DOHH2 (cell line): ENCODE measurements around the gene GOLT1B.

ENCODE experiments used
- H3F3A ChIP-seq: fragments of 200-600 bp; sonication (generic), shearing (Covaris generic); 2 replicates; pipeline ENCODE4 v1.6.0; 2016; ENCODE audit warnings: antibody characterized with exemption, mild to moderate bottlenecking; ENCODE audit not compliant: control insufficient read depth, insufficient read depth
- H3K27ac ChIP-seq: fragments of 200-600 bp; sonication (generic); 2 replicates; pipeline ENCODE4 v1.5.1; 2014; ENCODE audit warnings: low read depth, mild to moderate bottlenecking, low read length, moderate library complexity
- H3K27me3 ChIP-seq: fragments of 200-600 bp; sonication (generic); 2 replicates; pipeline ENCODE4 v1.6.1; 2014; ENCODE audit warnings: mild to moderate bottlenecking, low read length, mixed read lengths; ENCODE audit not compliant: control insufficient read depth
- H3K36me3 ChIP-seq: fragments of 200-600 bp; sonication (generic); 2 replicates; pipeline ENCODE4 v1.6.1; 2014; ENCODE audit warnings: mild to moderate bottlenecking, low read length, moderate library complexity, mixed read lengths; ENCODE audit not compliant: control insufficient read depth
- H3K4me1 ChIP-seq: fragments of 200-600 bp; sonication (generic); 2 replicates; pipeline ENCODE4 v1.6.1; 2014; ENCODE audit warnings: mild to moderate bottlenecking, low read length, mixed read lengths; ENCODE audit not compliant: control insufficient read depth
- H3K4me2 ChIP-seq: fragments of 200-600 bp; sonication (generic); 2 replicates; pipeline ENCODE4 v1.6.0; 2014; ENCODE audit warnings: mild to moderate bottlenecking, low read length, moderate library complexity
- H3K4me3 ChIP-seq: fragments of 200-600 bp; sonication (generic); 2 replicates; pipeline ENCODE4 v1.5.1; 2014; ENCODE audit warnings: mild to moderate bottlenecking, low read length, mixed read lengths
- H3K79me2 ChIP-seq: fragments of 200-600 bp; sonication (generic); 2 replicates; pipeline ENCODE4 v1.6.1; 2014; ENCODE audit warnings: mild to moderate bottlenecking, low read length, mixed read lengths; ENCODE audit not compliant: control insufficient read depth
- H3K9me2 ChIP-seq: fragments of 200-600 bp; sonication (generic); replicated peaks from 2 replicates; pipeline ENCODE4 v1.6.1; 2014; ENCODE audit warnings: mild to moderate bottlenecking, low read length, mixed read lengths; ENCODE audit not compliant: control insufficient read depth
- H3K9me3 ChIP-seq: fragments of 200-600 bp; sonication (generic); 2 replicates; pipeline ENCODE4 v1.6.1; 2014; ENCODE audit warnings: antibody characterized with exemption, low read length, mixed read lengths; ENCODE audit not compliant: control insufficient read depth, insufficient read depth
- H4K20me1 ChIP-seq: fragments of 200-600 bp; sonication (generic); 2 replicates; pipeline ENCODE4 v1.6.0; 2014; ENCODE audit warnings: low read depth, mild to moderate bottlenecking, antibody characterized with exemption, low read length, moderate library complexity; ENCODE audit not compliant: control insufficient read depth, insufficient read depth
- CTCF ChIP-seq: fragments of 200-600 bp; sonication (generic); IDR thresholded peaks from one replicate; pipeline ENCODE4 v1.5.1; 2014; ENCODE audit warnings: antibody characterized with exemption, mild to moderate bottlenecking, low read depth, low read length; ENCODE audit not compliant: poor library complexity, severe bottlenecking
- EZH2phosphoT487 ChIP-seq: fragments of 200-600 bp; sonication (generic); IDR thresholded peaks from 2 replicates; pipeline ENCODE4 v1.6.1; 2017; ENCODE audit warnings: borderline replicate concordance, mild to moderate bottlenecking, antibody characterized with exemption, low read length, moderate library complexity, mixed read lengths

Gene GOLT1B

GRCh38 chr12:21541773-21542172, 40.2 kb downstream of the GOLT1B start:
- no peak overlapping the region for H3K27ac ChIP-seq
- no peaks in the 10 kb centered on the region for H3K9me2 ChIP-seq
- no peaks in the 10 kb centered on the region for H4K20me1 ChIP-seq
- H3K9me3 ChIP-seq, result no peaks in the 10 kb centered on the region
- no peaks in the 10 kb centered on the region for H3F3A ChIP-seq
- H3K4me2 ChIP-seq, result no peak overlapping the region
- TF ChIP-seq EZH2phosphoT487 (no peak), CTCF (no peak)
- H3K4me3 ChIP-seq, result no peak overlapping the region
- H3K79me2 ChIP-seq, result no peaks in the 10 kb centered on the region
- H3K36me3 ChIP-seq, result no peaks in the 10 kb centered on the region
- H3K4me1 ChIP-seq, result no peaks in the 10 kb centered on the region
- peaks cover 12% of the 10 kb centered on the region; the same call in 1 of the 2 replicates for H3K27me3 ChIP-seq

GRCh38 chr12:21542403-21542802, 40.8 kb downstream of the GOLT1B start:
- no peaks in the 10 kb centered on the region for H3F3A ChIP-seq
- H3K27ac ChIP-seq, result no peak overlapping the region
- no peaks in the 10 kb centered on the region for H3K36me3 ChIP-seq
- no peak overlapping the region for H3K4me2 ChIP-seq
- TF ChIP-seq EZH2phosphoT487 (no peak), CTCF (no peak)
- no peaks in the 10 kb centered on the region for H3K9me2 ChIP-seq
- peaks cover 11% of the 10 kb centered on the region; the same call in 1 of the 2 replicates for H3K27me3 ChIP-seq
- H3K9me3 ChIP-seq, result no peaks in the 10 kb centered on the region
- no peaks in the 10 kb centered on the region for H3K79me2 ChIP-seq
- H3K4me1 ChIP-seq, result no peaks in the 10 kb centered on the region
- no peaks in the 10 kb centered on the region for H4K20me1 ChIP-seq
- H3K4me3 ChIP-seq, result no peak overlapping the region

- Histone ChIP-seq H4K20me1 (no peaks in the 10 kb centered on the region), H3K9me3 (no peaks in the 10 kb centered on the region), H3K27me3 (peaks cover 11% of the 10 kb centered on the region; the same call in 1 of the 2 replicates), H3K9me2 (no peaks in the 10 kb centered on the region), H3K36me3 (no peaks in the 10 kb centered on the region), H3K4me2 (no peak overlapping the region), H3K4me3 (no peak overlapping the region), H3K79me2 (no peaks in the 10 kb centered on the region), H3F3A (no peaks in the 10 kb centered on the region), H3K4me1 (no peaks in the 10 kb centered on the region), H3K27ac (no peak overlapping the region)
- TF ChIP-seq CTCF, result no peak
- no peak for TF ChIP-seq EZH2phosphoT487
Observed at GRCh38 chr12:21543151-21543550, 41.6 kb downstream of the GOLT1B start.

- no peak overlapping the region for H3K27ac ChIP-seq
- H3K9me2 ChIP-seq, result no peaks in the 10 kb centered on the region
- H3F3A ChIP-seq, result no peaks in the 10 kb centered on the region
- no peaks in the 10 kb centered on the region for H3K36me3 ChIP-seq
- no peaks in the 10 kb centered on the region for H3K9me3 ChIP-seq
- TF ChIP-seq EZH2phosphoT487 (no peak), CTCF (no peak)
- H3K79me2 ChIP-seq, result no peaks in the 10 kb centered on the region
- no peaks in the 10 kb centered on the region for H3K4me1 ChIP-seq
- peaks cover 13% of the 10 kb centered on the region; the same call in 1 of the 2 replicates for H3K27me3 ChIP-seq
- H3K4me3 ChIP-seq, result no peak overlapping the region
- no peaks in the 10 kb centered on the region for H4K20me1 ChIP-seq
- H3K4me2 ChIP-seq, result no peak overlapping the region
Observed at GRCh38 chr12:21545557-21545956, 44.0 kb downstream of the GOLT1B start.
